Neuron (in vitro differentiated cells): ENCODE measurements around the gene VAT1L.

ENCODE experiments used
- H2AFZ ChIP-seq: one replicate; pipeline ENCODE4 v1.6.1; 2013; ENCODE audit warnings: low read depth, mild to moderate bottlenecking, inconsistent platforms, low read length, moderate library complexity
- H3K27me3 ChIP-seq: one replicate; pipeline ENCODE4 v1.6.1; 2013; ENCODE audit warnings: low read length; ENCODE audit not compliant: insufficient read depth
- H3K36me3 ChIP-seq: one replicate; pipeline ENCODE4 v1.6.1; 2013; ENCODE audit warnings: low read length; ENCODE audit not compliant: insufficient read depth
- H3K4me1 ChIP-seq: one replicate; pipeline ENCODE4 v1.6.1; 2013; ENCODE audit warnings: low read length; ENCODE audit not compliant: insufficient read depth
- H3K4me3 ChIP-seq: 2 replicates; pipeline ENCODE4 v1.5.1; 2013; ENCODE audit warnings: mild to moderate bottlenecking, low read length, moderate library complexity
- H3K9me3 ChIP-seq: one replicate; pipeline ENCODE4 v1.6.1; 2013; ENCODE audit warnings: low read length

VAT1L gene

DNA sequence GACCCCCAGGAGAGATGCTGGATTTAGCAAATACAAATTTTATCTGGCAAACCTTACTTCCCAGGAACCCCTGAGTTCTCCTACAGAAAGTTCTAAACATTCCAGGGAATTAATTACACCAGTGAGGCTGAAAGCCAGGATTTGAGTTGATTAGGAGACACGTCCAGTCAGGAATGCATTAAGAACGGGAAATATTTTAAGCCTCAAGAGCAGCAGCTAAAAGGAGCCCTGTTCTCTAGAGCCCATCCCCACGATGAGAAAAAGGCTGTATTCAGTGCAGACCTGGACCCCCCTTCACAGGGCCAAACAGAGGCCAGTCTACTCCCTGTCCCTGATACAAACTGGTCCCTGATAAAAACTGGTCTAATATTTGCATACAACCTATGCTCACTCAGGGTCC, 55.0 kb downstream of the VAT1L start:
- H3K9me3 ChIP-seq = no peaks in the 10 kb centered on the region
- H3K36me3 ChIP-seq = no peaks in the 10 kb centered on the region
- H3K4me1 ChIP-seq = peaks cover 18% of the 10 kb centered on the region
- no peak overlapping the region for H3K4me3 ChIP-seq
- H3K27me3 ChIP-seq = no peaks in the 10 kb centered on the region
- H2AFZ ChIP-seq = no peak overlapping the region

DNA sequence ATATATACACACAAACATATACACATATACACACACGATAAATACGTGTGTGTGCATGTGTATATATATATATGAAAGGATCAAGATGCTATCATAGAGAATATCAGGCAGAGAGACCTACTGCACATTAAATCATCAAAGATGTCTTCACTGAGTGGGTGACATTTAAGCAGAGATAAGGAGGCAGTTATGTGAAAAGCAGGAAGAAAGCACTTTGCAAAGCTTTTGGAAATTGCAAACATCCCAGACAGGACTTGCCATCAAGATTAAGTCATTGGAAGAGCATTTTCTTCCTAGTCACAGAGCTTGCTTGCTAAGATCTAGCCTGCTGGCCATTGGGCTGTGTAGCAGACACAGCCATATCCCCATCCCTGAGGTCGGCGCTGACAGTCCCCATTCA, 56.4 kb downstream of the VAT1L start:
- H2AFZ ChIP-seq = no peak overlapping the region
- no peaks in the 10 kb centered on the region for H3K9me3 ChIP-seq
- peaks cover 18% of the 10 kb centered on the region for H3K4me1 ChIP-seq
- no peaks in the 10 kb centered on the region for H3K27me3 ChIP-seq
- no peaks in the 10 kb centered on the region for H3K36me3 ChIP-seq
- no peak overlapping the region for H3K4me3 ChIP-seq

DNA sequence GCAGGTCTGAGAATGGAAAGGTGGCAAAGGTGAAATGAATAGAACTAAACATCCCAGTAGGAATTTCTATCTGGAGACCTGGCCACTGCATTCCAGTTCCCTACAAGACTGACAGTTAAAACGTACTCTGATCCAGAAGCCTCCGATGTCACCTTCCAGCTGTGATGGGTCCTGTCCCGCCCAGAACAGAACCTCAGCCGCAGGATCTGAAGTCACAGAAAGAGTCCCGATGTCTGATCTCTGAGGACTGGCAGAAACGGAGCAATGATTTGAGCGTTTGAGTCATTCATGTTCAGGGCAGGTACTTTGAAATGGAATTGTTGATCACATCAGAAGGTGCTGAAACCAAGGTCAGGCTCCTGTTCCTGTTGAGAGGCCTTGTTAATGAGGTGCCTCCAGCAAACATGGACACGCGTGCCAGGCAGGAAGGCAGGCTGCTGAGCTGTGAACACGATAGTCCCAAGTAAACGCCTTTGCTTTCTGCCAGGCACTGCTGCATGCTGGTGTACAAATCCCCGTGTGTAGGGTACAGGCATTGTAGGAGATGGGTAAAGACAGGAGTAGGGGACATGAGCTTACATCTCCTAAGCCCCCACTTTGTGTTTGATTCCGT, 61.4 kb downstream of the VAT1L start:
- peaks cover 25% of the 10 kb centered on the region for H3K4me1 ChIP-seq
- no peak overlapping the region for H2AFZ ChIP-seq
- no peaks in the 10 kb centered on the region for H3K9me3 ChIP-seq
- no peak overlapping the region for H3K4me3 ChIP-seq
- no peaks in the 10 kb centered on the region for H3K27me3 ChIP-seq
- H3K36me3 ChIP-seq = no peaks in the 10 kb centered on the region

DNA sequence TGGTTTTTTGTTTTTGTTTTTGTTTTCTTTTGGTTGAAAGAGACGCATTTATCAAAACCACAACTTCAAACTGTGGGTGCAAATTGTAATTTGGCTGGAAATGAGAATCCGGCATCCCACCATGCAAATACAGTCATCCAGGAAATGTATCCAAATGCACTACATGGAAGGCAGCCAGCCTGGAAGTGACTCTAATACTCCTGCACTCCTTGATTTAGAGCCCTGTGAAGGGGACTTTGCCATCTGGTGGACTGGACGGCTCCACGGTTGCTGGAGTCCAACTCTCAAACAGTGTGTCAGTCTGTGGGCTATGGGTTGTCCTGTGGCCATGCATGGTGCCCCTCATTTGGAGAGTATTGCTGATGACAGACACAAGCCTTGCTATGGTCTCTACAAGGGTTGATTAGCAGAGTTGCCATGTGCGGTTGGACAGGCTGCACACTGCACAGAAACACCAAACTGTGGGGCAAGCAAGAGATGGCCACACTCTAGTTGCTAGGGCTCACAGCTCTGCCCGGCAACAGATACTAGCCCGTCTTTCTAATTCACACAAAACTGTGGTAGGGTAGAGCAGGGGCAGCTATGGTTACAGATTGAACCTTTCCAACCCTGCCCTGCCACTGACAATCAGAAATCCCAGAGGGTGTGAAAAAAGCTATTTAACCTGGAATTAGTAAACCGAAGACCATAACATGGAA, 62.4 kb downstream of the VAT1L start:
- peaks cover 20% of the 10 kb centered on the region for H3K4me1 ChIP-seq
- no peaks in the 10 kb centered on the region for H3K27me3 ChIP-seq
- H3K4me3 ChIP-seq = no peak overlapping the region
- no peak overlapping the region for H2AFZ ChIP-seq
- no peaks in the 10 kb centered on the region for H3K36me3 ChIP-seq
- H3K9me3 ChIP-seq = no peaks in the 10 kb centered on the region

DNA sequence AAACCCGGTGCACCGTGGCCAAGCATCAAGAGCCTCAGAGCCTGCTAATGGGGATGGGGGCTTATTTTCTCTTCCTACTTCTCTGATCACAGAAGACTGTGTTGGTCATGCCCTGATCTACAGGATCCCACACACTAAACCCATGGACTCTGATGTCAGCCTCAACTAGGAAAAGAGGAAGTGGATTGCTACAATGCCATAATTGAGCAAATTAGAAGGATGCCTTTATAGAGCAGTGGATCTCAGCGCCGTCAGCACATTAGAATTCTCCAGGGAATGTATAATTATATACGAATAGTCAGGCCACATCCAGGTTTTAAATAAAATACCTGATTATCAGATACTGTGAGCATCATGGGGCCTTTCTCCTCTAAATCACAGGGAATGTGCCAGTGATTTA, 64.8 kb downstream of the VAT1L start:
- Histone ChIP-seq H3K4me1 (peaks cover 19% of the 10 kb centered on the region), H3K36me3 (no peaks in the 10 kb centered on the region), H3K9me3 (no peaks in the 10 kb centered on the region), H3K4me3 (no peak overlapping the region), H2AFZ (no peak overlapping the region), H3K27me3 (no peaks in the 10 kb centered on the region)

DNA sequence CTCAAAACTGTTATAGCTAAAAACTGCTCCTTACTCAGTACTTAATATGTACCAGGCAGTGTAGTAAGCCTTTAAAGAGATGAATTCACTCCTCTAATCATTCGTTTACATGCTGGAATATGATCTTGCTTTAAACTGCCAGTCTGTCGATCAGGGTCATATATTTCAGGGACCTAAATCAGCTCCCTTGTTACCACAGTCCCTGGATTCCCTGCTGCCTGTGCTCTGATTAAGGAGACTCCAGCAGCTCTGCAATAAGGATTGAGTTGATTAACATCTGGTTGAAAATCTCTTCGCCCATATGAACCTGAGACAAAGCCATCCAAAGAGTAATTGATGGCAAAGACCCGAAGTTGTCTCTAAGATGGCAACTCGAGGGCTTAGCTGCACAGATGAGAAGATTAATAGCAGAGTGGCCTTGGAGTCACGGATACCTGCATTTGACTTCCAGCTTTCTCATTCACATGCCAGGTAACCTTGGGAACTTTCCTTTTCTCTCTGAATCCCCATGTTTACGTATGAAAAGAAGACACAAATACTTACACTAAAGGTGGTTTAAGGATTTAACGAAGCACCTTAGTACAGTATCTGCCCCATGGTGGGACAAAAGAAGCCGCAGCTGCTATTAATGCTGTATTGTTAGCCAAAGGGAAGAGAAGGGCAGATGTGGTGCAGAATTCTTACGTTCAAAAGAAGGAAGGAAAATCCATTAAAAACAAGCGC, 68.2 kb downstream of the VAT1L start:
- Histone ChIP-seq H2AFZ (no peak overlapping the region), H3K36me3 (no peaks in the 10 kb centered on the region), H3K4me1 (peaks cover 24% of the 10 kb centered on the region), H3K9me3 (no peaks in the 10 kb centered on the region), H3K4me3 (no peak overlapping the region), H3K27me3 (no peaks in the 10 kb centered on the region)

DNA sequence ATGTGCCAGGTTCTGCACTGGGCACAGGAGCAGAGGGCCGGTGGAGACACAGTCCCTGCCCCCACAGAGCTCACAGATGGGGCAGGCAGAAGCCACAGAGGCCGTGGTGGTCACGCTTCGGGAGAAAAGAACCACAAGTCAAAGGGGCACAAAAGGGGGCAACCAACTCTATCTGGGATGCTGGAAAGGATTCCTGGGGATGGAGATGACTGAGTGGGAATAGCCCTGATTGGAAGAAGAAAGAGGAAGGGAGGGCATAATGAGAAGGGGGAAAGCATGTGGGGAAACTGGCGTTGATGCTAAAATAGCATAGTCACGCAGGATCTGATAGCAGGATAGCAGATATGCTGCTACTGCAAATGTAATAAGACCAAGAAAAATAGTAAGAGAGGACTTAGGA, 69.7 kb downstream of the VAT1L start:
- no peak overlapping the region for H3K4me3 ChIP-seq
- no peak overlapping the region for H2AFZ ChIP-seq
- H3K9me3 ChIP-seq = no peaks in the 10 kb centered on the region
- H3K4me1 ChIP-seq = peaks cover 24% of the 10 kb centered on the region
- peaks cover 2% of the 10 kb centered on the region for H3K36me3 ChIP-seq
- H3K27me3 ChIP-seq = no peaks in the 10 kb centered on the region

DNA sequence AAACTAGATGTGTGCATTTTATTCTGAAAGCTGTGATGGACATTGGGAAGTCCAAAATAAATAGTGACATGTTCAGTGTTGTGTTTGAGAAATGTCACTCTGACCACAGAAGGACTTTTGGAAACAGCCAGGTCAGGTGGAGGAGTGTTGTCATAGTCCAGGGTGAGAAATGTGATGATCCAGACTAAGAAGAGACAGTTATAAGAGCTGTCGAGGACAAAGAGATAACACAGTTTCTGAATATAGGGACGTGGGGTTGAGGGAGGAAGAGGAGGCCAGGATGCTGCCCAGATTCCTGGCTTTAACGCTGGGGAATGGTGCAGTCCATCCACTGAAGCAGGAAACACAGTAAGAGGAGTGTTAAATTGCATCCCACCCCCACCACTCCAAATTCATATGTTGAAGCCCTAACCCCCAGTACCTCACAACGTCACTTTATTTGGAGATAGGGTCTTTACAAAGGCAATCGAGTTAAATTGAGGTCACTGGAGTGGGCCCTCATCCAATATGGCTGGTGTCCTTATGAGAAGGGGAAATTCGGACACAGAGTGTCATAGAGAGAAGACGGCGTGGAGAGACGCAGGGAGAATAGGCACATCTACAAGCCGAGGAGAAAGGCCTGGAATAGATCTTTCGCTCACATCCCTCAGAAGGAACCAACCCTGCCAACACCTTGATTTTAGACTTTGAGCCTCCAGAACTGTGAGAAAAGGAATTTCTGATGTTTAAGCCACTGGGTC, 71.3 kb downstream of the VAT1L start:
- H2AFZ ChIP-seq = no peak overlapping the region
- H3K27me3 ChIP-seq = no peaks in the 10 kb centered on the region
- peaks cover 11% of the 10 kb centered on the region for H3K4me1 ChIP-seq
- H3K36me3 ChIP-seq = peaks cover 9% of the 10 kb centered on the region
- no peak overlapping the region for H3K4me3 ChIP-seq
- no peaks in the 10 kb centered on the region for H3K9me3 ChIP-seq

DNA sequence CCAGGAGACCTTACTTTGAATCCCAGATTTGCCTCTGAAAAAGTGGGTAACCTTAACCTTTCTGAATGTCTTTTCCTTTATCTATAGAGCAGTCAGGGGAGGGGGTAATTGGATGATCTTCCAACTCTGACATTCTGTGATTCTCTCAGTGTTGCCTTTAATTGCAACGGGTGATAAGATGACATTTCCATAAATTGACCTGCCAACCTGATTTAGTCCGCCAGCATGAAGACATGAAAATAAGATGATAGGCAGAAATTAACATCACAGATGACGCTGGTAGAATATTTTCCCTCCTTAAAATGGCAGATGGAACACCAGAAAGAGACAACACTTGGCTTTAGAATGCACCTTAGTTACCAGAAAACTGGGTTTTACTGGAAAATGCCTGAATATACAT, 72.6 kb downstream of the VAT1L start:
- peaks cover 9% of the 10 kb centered on the region for H3K36me3 ChIP-seq
- H3K4me1 ChIP-seq = peaks cover 11% of the 10 kb centered on the region
- H2AFZ ChIP-seq = no peak overlapping the region
- no peaks in the 10 kb centered on the region for H3K27me3 ChIP-seq
- H3K9me3 ChIP-seq = no peaks in the 10 kb centered on the region
- no peak overlapping the region for H3K4me3 ChIP-seq

DNA sequence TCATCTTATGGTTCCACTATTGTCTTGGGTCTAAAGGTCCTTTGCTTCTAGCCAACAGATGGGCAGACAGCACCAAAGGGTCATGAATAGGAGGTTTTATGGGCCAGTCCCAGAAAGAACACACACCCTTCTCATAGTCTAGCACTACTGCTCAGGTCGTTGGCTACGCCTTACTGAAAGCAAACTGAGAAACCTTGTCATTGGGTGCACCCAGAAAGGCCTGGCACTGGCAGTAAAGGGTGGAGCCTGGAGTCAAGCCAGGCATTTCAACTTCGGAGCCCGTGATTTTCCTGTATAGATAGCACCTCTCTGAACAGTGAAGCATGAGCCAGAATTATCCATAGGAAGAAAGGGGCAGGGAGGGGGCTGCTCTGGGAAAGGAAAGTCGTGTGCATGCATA, 74.9 kb downstream of the VAT1L start:
- peaks cover 6% of the 10 kb centered on the region for H3K4me1 ChIP-seq
- no peaks in the 10 kb centered on the region for H3K27me3 ChIP-seq
- H3K4me3 ChIP-seq = no peak overlapping the region
- peaks cover 9% of the 10 kb centered on the region for H3K36me3 ChIP-seq
- no peaks in the 10 kb centered on the region for H3K9me3 ChIP-seq
- H2AFZ ChIP-seq = no peak overlapping the region

DNA sequence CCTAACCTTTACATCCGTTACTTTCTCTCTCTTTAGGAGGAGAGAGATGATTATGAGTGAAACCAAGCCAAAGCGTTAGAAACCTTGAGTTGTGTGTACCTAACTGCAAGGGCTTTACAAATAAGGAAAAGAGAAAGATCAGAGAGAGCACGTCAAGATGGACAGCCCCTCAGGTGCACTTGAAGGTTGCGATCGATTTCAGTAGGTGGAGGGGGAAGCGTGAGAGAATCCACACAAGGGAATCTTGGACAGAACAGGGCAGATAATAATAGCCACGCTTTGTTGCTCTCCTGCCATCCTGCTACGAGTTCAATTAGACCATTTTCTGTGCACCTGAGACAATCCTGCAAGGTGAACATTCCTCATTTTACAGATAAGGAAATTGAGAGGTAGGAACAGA, 78.4 kb downstream of the VAT1L start:
- Histone ChIP-seq H3K4me1 (peaks cover 8% of the 10 kb centered on the region), H3K9me3 (no peaks in the 10 kb centered on the region), H2AFZ (no peak overlapping the region), H3K4me3 (no peak overlapping the region), H3K36me3 (peaks cover 9% of the 10 kb centered on the region), H3K27me3 (no peaks in the 10 kb centered on the region)

DNA sequence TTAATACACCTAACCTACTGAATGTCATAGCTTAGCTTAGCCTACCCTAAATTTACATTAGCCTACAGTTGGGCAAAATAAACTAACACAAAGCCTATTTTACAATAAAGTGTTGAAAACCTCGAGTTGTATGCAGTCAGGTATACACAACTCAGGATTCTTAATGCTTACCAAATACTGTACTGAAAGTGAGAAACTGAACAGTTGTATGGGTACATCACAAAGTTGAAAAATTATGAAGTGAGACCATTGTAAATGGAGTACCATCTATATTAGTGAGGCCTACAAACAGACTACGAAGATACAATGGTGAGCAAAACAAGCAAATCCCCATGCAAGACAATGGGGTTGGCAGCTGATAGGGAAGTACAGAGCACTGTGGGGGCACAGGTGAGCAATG, 79.7 kb downstream of the VAT1L start:
- H3K27me3 ChIP-seq = no peaks in the 10 kb centered on the region
- no peaks in the 10 kb centered on the region for H3K9me3 ChIP-seq
- H3K36me3 ChIP-seq = peaks cover 8% of the 10 kb centered on the region
- H3K4me1 ChIP-seq = peaks cover 8% of the 10 kb centered on the region
- H2AFZ ChIP-seq = no peak overlapping the region
- H3K4me3 ChIP-seq = no peak overlapping the region

DNA sequence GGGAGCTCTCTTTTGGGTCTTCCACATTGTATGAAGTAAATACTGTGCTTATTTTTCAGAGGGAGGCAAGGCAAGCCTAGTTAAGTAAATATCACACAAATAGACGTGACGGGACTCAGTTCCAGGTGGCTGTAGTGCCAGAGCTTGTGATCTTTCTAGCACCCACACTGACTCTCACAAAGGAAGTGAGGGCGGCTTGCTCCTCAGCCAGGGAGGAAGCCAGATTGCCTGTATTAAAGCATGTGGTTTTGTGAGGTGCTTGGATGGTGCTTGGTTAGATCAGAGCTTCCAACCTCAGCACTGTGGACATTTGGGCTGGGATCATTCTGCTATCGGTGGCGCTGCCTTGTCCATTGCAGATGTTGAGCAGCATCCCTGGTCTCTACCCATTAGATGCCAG, 80.1 kb downstream of the VAT1L start:
- Histone ChIP-seq H3K4me3 (no peak overlapping the region), H3K27me3 (no peaks in the 10 kb centered on the region), H3K4me1 (peaks cover 8% of the 10 kb centered on the region), H3K36me3 (peaks cover 5% of the 10 kb centered on the region), H3K9me3 (no peaks in the 10 kb centered on the region), H2AFZ (no peak overlapping the region)
